ENCODE measurements around the gene VBP1. TPM values are rescaled to one million over a fixed set of nuclear protein-coding genes. Genes with fewer than 3 reads are reported as not detected.
"Not testable (repeated sequence)": the region's sequence is repeated elsewhere in the genome, so short reads cannot be mapped to it uniquely, and the experiment has no call there.

VBP1 gene
- total RNA-seq, 1 experiment from 2014 or later, result 73.6 TPM

GRCh38 chrX:155237719-155238118 lies 21.5 kb downstream of the VBP1 start:
- peaks cover 2% of the 10 kb centered on the region; the same call in 1 of the 2 replicates for H3K36me3 ChIP-seq (replicated peaks; ENCODE audit: control insufficient read depth, insufficient read depth, low read length)
- no peak overlapping the region for H3K4me3 ChIP-seq (ENCODE audit: insufficient read depth, low read depth, low read length)
- DNase-seq, result no peak
- H3K27me3 ChIP-seq (ENCODE audit: control insufficient read depth, insufficient read depth, low read length), result no peaks in the 10 kb centered on the region

GRCh38 chrX:155242300-155242699 lies 26.0 kb downstream of the VBP1 start:
- Histone ChIP-seq H3K27me3 (ENCODE audit: control insufficient read depth, insufficient read depth, low read length) (no peaks in the 10 kb centered on the region), H3K4me3 (ENCODE audit: insufficient read depth, low read depth, low read length) (no peak overlapping the region), H3K36me3 (replicated peaks; ENCODE audit: control insufficient read depth, insufficient read depth, low read length) (no peaks in the 10 kb centered on the region; the same call in 1 of the 2 replicates)
- no peak for DNase-seq

- H3K4me3 ChIP-seq (ENCODE audit: insufficient read depth, low read depth, low read length), result no peak overlapping the region
- DNase-seq, result no peak
- no peaks in the 10 kb centered on the region for H3K27me3 ChIP-seq (ENCODE audit: control insufficient read depth, insufficient read depth, low read length)
- H3K36me3 ChIP-seq (replicated peaks; ENCODE audit: control insufficient read depth, insufficient read depth, low read length), result no peaks in the 10 kb centered on the region
These were observed 30.5 kb downstream of the VBP1 start for GRCh38 chrX:155246748-155247147.

GRCh38 chrX:155247497-155247896 lies 31.2 kb downstream of the VBP1 start:
- no peak overlapping the region for H3K4me3 ChIP-seq (ENCODE audit: insufficient read depth, low read depth, low read length)
- no peaks in the 10 kb centered on the region for H3K36me3 ChIP-seq (replicated peaks; ENCODE audit: control insufficient read depth, insufficient read depth, low read length)
- DNase-seq, result no peak
- H3K27me3 ChIP-seq (ENCODE audit: control insufficient read depth, insufficient read depth, low read length), result no peaks in the 10 kb centered on the region

GRCh38 chrX:155251391-155251790 lies 35.1 kb downstream of the VBP1 start:
- H3K36me3 ChIP-seq (replicated peaks; ENCODE audit: control insufficient read depth, insufficient read depth, low read length), result no peaks in the 10 kb centered on the region
- DNase-seq, result no peak
- H3K4me3 ChIP-seq (ENCODE audit: insufficient read depth, low read depth, low read length), result no peak overlapping the region
- H3K27me3 ChIP-seq (ENCODE audit: control insufficient read depth, insufficient read depth, low read length), result no peaks in the 10 kb centered on the region

GRCh38 chrX:155259752-155260151 lies 43.5 kb downstream of the VBP1 start:
- H3K27me3 ChIP-seq (ENCODE audit: control insufficient read depth, insufficient read depth, low read length), result peaks cover 2% of the 10 kb centered on the region; the same call in 1 of the 2 replicates
- no peak overlapping the region for H3K4me3 ChIP-seq (ENCODE audit: insufficient read depth, low read depth, low read length)
- no peaks in the 10 kb centered on the region for H3K36me3 ChIP-seq (replicated peaks; ENCODE audit: control insufficient read depth, insufficient read depth, low read length)

GRCh38 chrX:155262970-155263754 lies 46.9 kb downstream of the VBP1 start:
- DNase-seq, result no peak
- H3K4me3 ChIP-seq (ENCODE audit: insufficient read depth, low read depth, low read length), result peak overlapping the region; percentile 60; the same call in 1 of the 2 replicates
- peaks cover 2% of the 10 kb centered on the region; the same call in 1 of the 2 replicates for H3K27me3 ChIP-seq (ENCODE audit: control insufficient read depth, insufficient read depth, low read length)
- H3K36me3 ChIP-seq (replicated peaks; ENCODE audit: control insufficient read depth, insufficient read depth, low read length), result no peaks in the 10 kb centered on the region

More at GRCh38 chrX:155259752-155260151, 43.5 kb downstream of the VBP1 start:
- DNase-seq, result no peak

- peak; percentile 68 for DNase-seq
- Histone ChIP-seq H3K4me3 (ENCODE audit: insufficient read depth, low read depth, low read length) (peak within 1 kb of the TSS; percentile 60), H3K27me3 (ENCODE audit: control insufficient read depth, insufficient read depth, low read length) (peaks cover 2% of the 10 kb centered on the region; the same call in 1 of the 2 replicates), H3K36me3 (replicated peaks; ENCODE audit: control insufficient read depth, insufficient read depth, low read length) (no peaks in the 10 kb centered on the region)
These were observed 47.8 kb downstream of the VBP1 start, which contains the start of gene RAB39B for GRCh38 chrX:155263854-155264628. Gene RAB39B (minus strand): TSS chrX:155264491. CDS start chrX:155264288, 203 bp downstream.

- DNase-seq, result no peak
- Histone ChIP-seq H3K4me3 (ENCODE audit: insufficient read depth, low read depth, low read length) (no peak overlapping the region), H3K27me3 (ENCODE audit: control insufficient read depth, insufficient read depth, low read length) (peaks cover 2% of the 10 kb centered on the region; the same call in 1 of the 2 replicates)
These were observed 50.2 kb downstream of the VBP1 start for GRCh38 chrX:155266439-155266838.

GRCh38 chrX:155267995-155268394 lies 51.7 kb downstream of the VBP1 start:
- H3K36me3 ChIP-seq (replicated peaks; ENCODE audit: control insufficient read depth, insufficient read depth, low read length); DNase-seq; H3K4me3 ChIP-seq (ENCODE audit: insufficient read depth, low read depth, low read length); H3K27me3 ChIP-seq (ENCODE audit: control insufficient read depth, insufficient read depth, low read length): not testable (repeated sequence)

More at GRCh38 chrX:155266439-155266838, 50.2 kb downstream of the VBP1 start:
- no peaks in the 10 kb centered on the region for H3K36me3 ChIP-seq (replicated peaks; ENCODE audit: control insufficient read depth, insufficient read depth, low read length)

GRCh38 chrX:155270969-155271368 lies 54.7 kb downstream of the VBP1 start:
- Histone ChIP-seq H3K4me3 (ENCODE audit: insufficient read depth, low read depth, low read length) (no peak overlapping the region), H3K36me3 (replicated peaks; ENCODE audit: control insufficient read depth, insufficient read depth, low read length) (no peaks in the 10 kb centered on the region), H3K27me3 (ENCODE audit: control insufficient read depth, insufficient read depth, low read length) (no peaks in the 10 kb centered on the region)
- no peak for DNase-seq

GRCh38 chrX:155279873-155280272 lies 63.6 kb downstream of the VBP1 start:
- no peak for DNase-seq
- Histone ChIP-seq H3K4me3 (ENCODE audit: insufficient read depth, low read depth, low read length) (no peak overlapping the region), H3K27me3 (ENCODE audit: control insufficient read depth, insufficient read depth, low read length) (no peaks in the 10 kb centered on the region), H3K36me3 (replicated peaks; ENCODE audit: control insufficient read depth, insufficient read depth, low read length) (no peaks in the 10 kb centered on the region)

All from H7 (cell line).